ENCODE measurements around the gene BET1. TPM values are rescaled to one million over a fixed set of nuclear protein-coding genes. Genes with fewer than 3 reads are reported as not detected.

Gene BET1
- total and polyA plus RNA-seq, 12 donors = 18.6 to 91.3 (median 37.9) TPM

DNA sequence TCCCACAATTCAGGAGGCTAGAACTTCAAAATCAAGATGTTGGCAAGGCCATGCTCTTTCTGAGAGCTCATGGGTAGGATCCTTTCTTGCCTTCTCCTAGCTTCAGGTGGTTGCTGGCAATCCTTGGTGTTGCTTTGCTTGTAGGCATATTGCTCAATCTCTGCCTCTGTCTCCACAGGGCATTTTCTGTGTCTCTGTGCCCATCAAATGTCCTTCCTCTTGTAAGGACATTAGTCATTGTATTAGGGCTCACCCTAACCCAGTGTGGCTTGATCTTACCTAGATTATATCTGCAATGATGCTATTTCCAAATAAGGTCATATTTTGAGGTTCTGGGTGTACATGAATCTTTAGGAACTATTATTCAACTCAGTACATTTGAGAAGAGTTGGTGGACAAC lies 20.1 kb downstream of the BET1 start:
- no peaks in the 10 kb centered on the region for H3K36me3 ChIP-seq (replicated peaks in 1 of 2)
- intact Hi-C loops (cut with DNase I) = no loop called here
- no peak for TF ChIP-seq POLR2A (IDR thresholded peaks at IDR 0.05)
- no peak for TF ChIP-seq CTCF (IDR thresholded peaks at IDR 0.05)
- H3K9me3 ChIP-seq (replicated peaks in 1 of 3) = no peaks in the 10 kb centered on the region
- H3K4me3 ChIP-seq = no peak overlapping the region
- DNase-seq = no peak
- no peaks in the 10 kb centered on the region for H3K27me3 ChIP-seq
- H3K4me1 ChIP-seq (replicated peaks in 1 of 2) = no peaks in the 10 kb centered on the region
- H3K27ac ChIP-seq = no peak overlapping the region

DNA sequence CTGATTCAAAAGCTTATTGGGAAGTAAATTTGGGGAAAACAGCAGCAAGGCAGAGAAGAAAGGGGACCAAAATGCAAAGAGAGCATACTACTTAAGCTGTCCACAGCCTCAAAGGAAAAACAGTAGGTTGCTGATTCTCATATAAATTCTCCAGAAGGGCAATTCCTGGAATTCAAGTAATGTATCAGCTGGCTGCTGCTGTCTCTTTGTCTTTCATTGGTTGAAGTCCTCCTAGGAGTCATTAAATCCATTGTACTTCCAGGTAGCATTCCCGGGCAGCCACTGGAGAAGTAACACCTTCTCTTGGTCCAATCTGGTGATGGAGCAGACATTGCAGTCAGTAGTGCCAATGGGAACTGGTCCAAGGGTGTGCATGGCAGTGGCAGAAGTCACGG lies 22.7 kb downstream of the BET1 start:
- Histone ChIP-seq H3K27ac (no peak overlapping the region), H3K4me3 (no peak overlapping the region), H3K27me3 (no peaks in the 10 kb centered on the region), H3K9me3 (replicated peaks in 1 of 3) (no peaks in the 10 kb centered on the region), H3K36me3 (replicated peaks in 1 of 2) (no peaks in the 10 kb centered on the region), H3K4me1 (replicated peaks in 1 of 2) (no peaks in the 10 kb centered on the region)
- WGBS, 4 donors = 70 to 92% (median 88%) methylated on average over 2 of the region's 2 CpGs
- intact Hi-C loops (cut with DNase I) = no loop called here
- no peak for DNase-seq
- TF ChIP-seq CTCF (IDR thresholded peaks at IDR 0.05) (no peak), POLR2A (IDR thresholded peaks at IDR 0.05) (no peak)

DNA sequence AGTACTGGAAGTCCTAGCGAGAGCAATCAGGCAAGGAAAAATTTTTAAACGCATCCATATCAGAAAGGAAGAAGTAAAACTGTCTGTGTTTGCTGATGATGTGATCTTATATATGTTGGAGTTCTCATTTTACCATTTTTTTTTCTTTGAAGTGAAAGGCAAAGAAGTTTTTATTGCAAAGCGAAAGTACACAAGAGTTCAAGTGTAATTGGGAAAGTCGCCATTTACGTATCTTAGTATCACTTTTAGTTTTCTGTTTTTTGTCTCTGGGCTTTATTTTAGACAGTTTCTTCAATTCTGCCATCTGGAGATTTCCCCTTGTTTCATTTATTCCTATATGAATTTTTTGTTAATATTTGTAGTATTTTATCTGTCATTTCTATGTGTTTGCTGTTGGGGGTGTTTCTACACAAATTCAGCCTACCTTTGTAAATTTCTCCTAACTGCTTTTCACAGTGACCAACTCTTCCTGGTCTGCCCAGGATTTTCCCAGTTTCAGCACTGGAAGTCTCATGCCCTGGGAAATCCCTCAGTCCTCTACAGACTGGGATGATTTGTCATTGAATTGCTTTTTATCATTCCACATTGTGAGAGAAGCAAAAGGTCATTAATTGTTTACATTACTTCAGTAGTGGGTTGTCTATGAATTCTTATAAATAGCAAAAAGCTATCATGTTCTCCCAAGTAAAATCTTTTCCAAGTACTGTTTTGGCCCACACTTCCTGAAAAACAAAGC lies 23.2 kb downstream of the BET1 start:
- intact Hi-C loops (cut with DNase I) = no loop called here
- H3K9me3 ChIP-seq (replicated peaks in 1 of 3) = no peaks in the 10 kb centered on the region
- no peak overlapping the region for H3K27ac ChIP-seq
- no peak overlapping the region for H3K4me3 ChIP-seq
- TF ChIP-seq POLR2A (IDR thresholded peaks at IDR 0.05) (no peak), CTCF (IDR thresholded peaks at IDR 0.05) (no peak)
- 77 to 85% (median 80%) methylated on average over 5 of the region's 5 CpGs for WGBS, 4 donors
- H3K27me3 ChIP-seq = no peaks in the 10 kb centered on the region
- H3K4me1 ChIP-seq (replicated peaks in 1 of 2) = no peaks in the 10 kb centered on the region
- no peak for DNase-seq
- H3K36me3 ChIP-seq (replicated peaks in 1 of 2) = no peaks in the 10 kb centered on the region

DNA sequence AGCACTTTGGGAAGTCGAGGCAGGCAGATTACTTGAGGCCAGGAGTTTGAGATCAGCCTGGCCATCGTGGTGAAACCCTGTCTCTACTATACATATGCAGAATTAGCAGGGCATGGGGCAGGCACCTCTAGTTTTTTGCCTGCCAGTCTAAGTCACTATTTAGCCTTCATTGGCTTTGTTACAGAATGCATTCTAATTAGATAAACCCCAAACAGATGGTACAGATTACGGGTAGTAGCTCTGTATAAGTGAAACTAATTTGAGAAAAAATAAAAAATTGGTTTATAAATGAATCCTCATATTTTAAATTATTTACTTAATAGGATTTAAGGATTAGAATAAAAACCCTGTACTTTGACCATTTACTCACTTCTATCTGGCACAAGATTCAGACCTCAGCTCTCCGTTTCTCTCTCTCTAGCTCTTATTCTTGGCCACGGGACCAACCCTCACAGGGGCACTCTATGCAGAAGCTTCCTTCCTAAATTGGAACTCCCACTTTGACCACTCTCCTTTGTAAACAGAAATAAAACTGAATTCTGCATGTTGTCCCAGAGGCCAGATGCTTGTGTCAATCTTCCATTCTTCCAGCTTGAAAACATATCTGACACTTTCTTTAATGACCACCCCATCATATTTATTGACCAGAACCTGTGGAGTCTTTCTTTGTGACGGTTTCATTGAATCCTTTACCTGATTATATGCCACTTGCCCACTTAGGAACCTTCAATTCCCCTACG lies 26.8 kb downstream of the BET1 start:
- H3K9me3 ChIP-seq (replicated peaks in 1 of 3) = no peaks in the 10 kb centered on the region
- H3K4me1 ChIP-seq (replicated peaks in 1 of 2) = no peaks in the 10 kb centered on the region
- WGBS, 4 donors = 76 to 84% (median 82%) methylated on average over 7 of the region's 7 CpGs
- intact Hi-C loops (cut with DNase I) = no loop called here
- DNase-seq = no peak
- no peaks in the 10 kb centered on the region for H3K27me3 ChIP-seq
- H3K36me3 ChIP-seq (replicated peaks in 1 of 2) = no peaks in the 10 kb centered on the region
- no peak overlapping the region for H3K27ac ChIP-seq
- H3K4me3 ChIP-seq = no peak overlapping the region
- TF ChIP-seq POLR2A (IDR thresholded peaks at IDR 0.05) = no peak
- no peak for TF ChIP-seq CTCF (IDR thresholded peaks at IDR 0.05)
